ENCODE measurements around the gene TANC2.

The TANC2 gene

GRCh38 chr17:63015824-63016223, 49.8 kb downstream of the TANC2 start:
- no peak for DNase-seq
